H9 (cell line): Measurements from ENCODE around the gene TIPRL. TPM values are rescaled to one million over a fixed set of nuclear protein-coding genes. Genes with fewer than 3 reads are reported as not detected.
"Not testable (repeated sequence)": the region's sequence is repeated elsewhere in the genome, so short reads cannot be mapped to it uniquely, and the experiment has no call there.

Experiments used
- DNase-seq: peaks from one replicate; pipeline ENCODE4 v3.0.0-alpha.2; 2017
- H2AFZ ChIP-seq: one replicate; pipeline ENCODE4 v1.6.1; 2013; ENCODE audit warnings: mild to moderate bottlenecking, low read length, control low read depth, moderate library complexity
- H2AK5ac ChIP-seq: 2 replicates; pipeline ENCODE4 v1.6.1; 2013; ENCODE audit warnings: low read length, control low read depth, mixed read lengths; ENCODE audit not compliant: insufficient read length
- H2BK120ac ChIP-seq: one replicate; pipeline ENCODE4 v1.6.1; 2013; ENCODE audit warnings: low read depth, mild to moderate bottlenecking, low read length, control low read depth, inconsistent platforms; ENCODE audit not compliant: poor library complexity, severe bottlenecking
- H2BK12ac ChIP-seq: 2 replicates; pipeline ENCODE4 v1.6.1; 2013; ENCODE audit warnings: low read length, control low read depth, mixed read lengths, low read depth; ENCODE audit not compliant: insufficient read length
- H2BK15ac ChIP-seq: 2 replicates; pipeline ENCODE4 v1.6.1; 2013; ENCODE audit warnings: low read depth, low read length, control low read depth
- H2BK20ac ChIP-seq: one replicate; pipeline ENCODE4 v1.6.1; 2013; ENCODE audit warnings: low read depth, mild to moderate bottlenecking, low read length, control low read depth, inconsistent platforms; ENCODE audit not compliant: poor library complexity, severe bottlenecking
- H2BK5ac ChIP-seq: 2 replicates; pipeline ENCODE4 v1.6.1; 2013; ENCODE audit warnings: low read length, control low read depth, mixed read lengths; ENCODE audit not compliant: insufficient read length
- H3K14ac ChIP-seq: 2 replicates; pipeline ENCODE4 v1.6.1; 2013; ENCODE audit warnings: low read length, control low read depth; ENCODE audit not compliant: insufficient read depth
- H3K18ac ChIP-seq: 2 replicates; pipeline ENCODE4 v1.6.1; 2013; ENCODE audit warnings: low read depth, mild to moderate bottlenecking, mixed read lengths, low read length, control low read depth; ENCODE audit not compliant: insufficient read length
- H3K23ac ChIP-seq: 2 replicates; pipeline ENCODE4 v1.6.1; 2013; ENCODE audit warnings: low read length, control low read depth, mixed read lengths, low read depth; ENCODE audit not compliant: insufficient read length
- H3K23me2 ChIP-seq: 2 replicates; pipeline ENCODE4 v1.6.1; 2013; ENCODE audit warnings: low read depth, mild to moderate bottlenecking, mixed read lengths, low read length, control low read depth; ENCODE audit not compliant: insufficient read length, poor library complexity, severe bottlenecking
- H3K27ac ChIP-seq: 2 replicates; pipeline ENCODE4 v1.5.1; 2013; ENCODE audit warnings: low read length, control low read depth, mixed read lengths, low read depth; ENCODE audit not compliant: insufficient read length
- H3K27me3 ChIP-seq: 2 replicates; pipeline ENCODE4 v1.6.1; 2013; ENCODE audit warnings: low read length, control low read depth, inconsistent platforms; ENCODE audit not compliant: insufficient read depth
- H3K4ac ChIP-seq: 2 replicates; pipeline ENCODE4 v1.6.1; 2013; ENCODE audit warnings: low read depth, mild to moderate bottlenecking, control low read depth, inconsistent platforms, low read length, moderate library complexity
- H3K4me1 ChIP-seq: 2 replicates; pipeline ENCODE4 v1.6.1; 2013; ENCODE audit warnings: low read length, control low read depth, inconsistent platforms; ENCODE audit not compliant: insufficient read depth
- H3K4me2 ChIP-seq: 2 replicates; pipeline ENCODE4 v1.6.1; 2013; ENCODE audit warnings: low read length, control low read depth, mixed read lengths; ENCODE audit not compliant: insufficient read length, insufficient read depth
- H3K56ac ChIP-seq: 2 replicates; pipeline ENCODE4 v1.6.1; 2013; ENCODE audit warnings: low read depth, mild to moderate bottlenecking, mixed read lengths, low read length, control low read depth; ENCODE audit not compliant: insufficient read length
- H3K79me1 ChIP-seq: 2 replicates; pipeline ENCODE4 v1.6.1; 2013; ENCODE audit warnings: low read depth, mild to moderate bottlenecking, moderate library complexity, low read length, control low read depth, inconsistent platforms; ENCODE audit not compliant: insufficient read depth, poor library complexity, severe bottlenecking
- H3K79me2 ChIP-seq: 2 replicates; pipeline ENCODE4 v1.6.1; 2013; ENCODE audit warnings: low read length, control low read depth, inconsistent platforms; ENCODE audit not compliant: insufficient read depth
- H3K9ac ChIP-seq: 2 replicates; pipeline ENCODE4 v1.6.1; 2013; ENCODE audit warnings: low read length, control low read depth, mixed read lengths; ENCODE audit not compliant: insufficient read length; ENCODE audit errors: extremely low read depth
- H3K9me3 ChIP-seq: one replicate; pipeline ENCODE4 v1.6.1; 2013; ENCODE audit warnings: low read depth, low read length, inconsistent platforms; ENCODE audit not compliant: control insufficient read depth
- H3T11ph ChIP-seq: one replicate; pipeline ENCODE4 v1.6.1; 2013; ENCODE audit warnings: mild to moderate bottlenecking, low read length, control low read depth, inconsistent platforms
- H4K20me1 ChIP-seq: one replicate; pipeline ENCODE4 v1.6.1; 2013; ENCODE audit not compliant: control insufficient read depth, insufficient read length, insufficient read depth
- H4K5ac ChIP-seq: 2 replicates; pipeline ENCODE4 v1.6.1; 2013; ENCODE audit warnings: low read depth, mild to moderate bottlenecking, mixed read lengths, low read length, control low read depth; ENCODE audit not compliant: insufficient read length
- H4K8ac ChIP-seq: replicated peaks from 2 replicates; pipeline ENCODE4 v1.6.1; 2013; ENCODE audit warnings: low read length, control low read depth, mixed read lengths, low read depth; ENCODE audit not compliant: insufficient read length
- H4K91ac ChIP-seq: 2 replicates; pipeline ENCODE4 v1.6.1; 2013; ENCODE audit warnings: low read depth, mild to moderate bottlenecking, moderate library complexity, mixed read lengths, low read length, control low read depth; ENCODE audit not compliant: insufficient read length
- H3K27ac Mint-ChIP-seq, 3 experiments: 2 replicates in 2 of 3; 3 replicates in 1 of 3; pipeline ENCODE4 v1.8.0; 2020 to 2021; ENCODE audit warnings: mixed read lengths in 3 of 3, mild to moderate bottlenecking in 1 of 3, moderate library complexity in 1 of 3
- H3K27me3 Mint-ChIP-seq: 2 replicates; pipeline ENCODE4 v1.8.0; 2021; ENCODE audit warnings: low read depth, mild to moderate bottlenecking, moderate library complexity, mixed read lengths
- H3K36me3 Mint-ChIP-seq, 3 experiments: 2 replicates in 2 of 3; 3 replicates in 1 of 3; pipeline ENCODE4 v1.8.0; 2020 to 2021; ENCODE audit warnings: low read depth in 3 of 3, mixed read lengths in 3 of 3; ENCODE audit not compliant: insufficient read depth in 1 of 3
- H3K4me1 Mint-ChIP-seq, 2 experiments: 2 replicates each; pipeline ENCODE4 v1.8.0; 2020; ENCODE audit warnings: mixed read lengths in 2 of 2
- H3K4me3 Mint-ChIP-seq, 2 experiments: 2 replicates in 1 of 2; 3 replicates in 1 of 2; pipeline ENCODE4 v1.8.0; 2020 to 2021; ENCODE audit warnings: mild to moderate bottlenecking in 2 of 2, mixed read lengths in 2 of 2, moderate library complexity in 1 of 2
- H3K9me3 Mint-ChIP-seq, 2 experiments: 2 replicates in 1 of 2; 3 replicates in 1 of 2; pipeline ENCODE4 v1.8.0; 2020; ENCODE audit warnings: mild to moderate bottlenecking in 2 of 2, mixed read lengths in 2 of 2, moderate library complexity in 1 of 2
- CTCF ChIP-seq: fragments of 200-600 bp; sonication (generic); conservative IDR thresholded peaks from 3 replicates; pipeline ENCODE4 v1.8.0; 2021; ENCODE audit warnings: antibody characterized with exemption, mild to moderate bottlenecking
- WGBS: extraction: QIAGEN DNeasy Blood & Tissue Kit; methylation state at CpG from one replicate; pipeline ENCODE4 v1.1.7; 2013; ENCODE audit warnings: missing lambda C conversion rate, low lambda C conversion rate, mixed read lengths; ENCODE audit not compliant: insufficient read length; ENCODE audit errors: extremely low coverage; 5-methylcytosine and 5-hydroxymethylcytosine counted together
- total RNA-seq: library from RNA; stranded (reverse); gene quantifications from 2 replicates; pipeline ENCODE4 v1.2.1, GENCODE V29; 2021

The TIPRL gene
- total RNA-seq, 1 experiment from 2014 or later, result 24.4 TPM

- H2AFZ ChIP-seq, result no peak overlapping the region
- no peaks in the 10 kb centered on the region for H3K36me3 Mint-ChIP-seq
- H3K4ac ChIP-seq, result no peak overlapping the region
- H3K4me1 ChIP-seq, result no peaks in the 10 kb centered on the region
- no peak overlapping the region for H3T11ph ChIP-seq
- no peak overlapping the region for H3K14ac ChIP-seq
- no peaks in the 10 kb centered on the region for H3K27me3 Mint-ChIP-seq
- H2BK20ac ChIP-seq, result no peak overlapping the region
- no peak overlapping the region for H3K4me2 ChIP-seq
- 0 out of 4 replicates have a peak, but pooled peaks cover 0 to 2% of the 10 kb centered on the region in 2 experiments for H3K4me1 Mint-ChIP-seq
- H2BK5ac ChIP-seq, result no peak overlapping the region
- no peaks in the 10 kb centered on the region for H3K9me3 ChIP-seq
- no peak for DNase-seq
- H3K23ac ChIP-seq, result no peak overlapping the region
- no peak for TF ChIP-seq CTCF
- no CpG with 5 or more reads among the region's 4 CpGs for WGBS
- H3K27me3 ChIP-seq, result no peaks in the 10 kb centered on the region
- H3K79me2 ChIP-seq, result no peaks in the 10 kb centered on the region
- H3K27ac Mint-ChIP-seq, result no peak overlapping the region
- no peak overlapping the region for H4K91ac ChIP-seq
- no peak overlapping the region for H3K9ac ChIP-seq
- no peak overlapping the region for H3K56ac ChIP-seq
- no peak overlapping the region for H3K27ac ChIP-seq
- peaks cover 0 to 3% of the 10 kb centered on the region in 2 experiments; a peak in 2 of 5 replicates for H3K9me3 Mint-ChIP-seq
- H3K4me3 Mint-ChIP-seq, result no peak overlapping the region
- H2BK15ac ChIP-seq, result no peak overlapping the region
- no peaks in the 10 kb centered on the region for H3K79me1 ChIP-seq
- no peak overlapping the region for H3K18ac ChIP-seq
- H2BK12ac ChIP-seq, result no peak overlapping the region
- H3K23me2 ChIP-seq, result no peaks in the 10 kb centered on the region
- H2BK120ac ChIP-seq, result no peak overlapping the region
- no peak overlapping the region for H4K8ac ChIP-seq
- H4K5ac ChIP-seq, result no peak overlapping the region
- no peaks in the 10 kb centered on the region for H4K20me1 ChIP-seq
- no peak overlapping the region for H2AK5ac ChIP-seq
These were observed 26.8 kb upstream of the TIPRL start for GRCh38 chr1:168151935-168152334.

DNA sequence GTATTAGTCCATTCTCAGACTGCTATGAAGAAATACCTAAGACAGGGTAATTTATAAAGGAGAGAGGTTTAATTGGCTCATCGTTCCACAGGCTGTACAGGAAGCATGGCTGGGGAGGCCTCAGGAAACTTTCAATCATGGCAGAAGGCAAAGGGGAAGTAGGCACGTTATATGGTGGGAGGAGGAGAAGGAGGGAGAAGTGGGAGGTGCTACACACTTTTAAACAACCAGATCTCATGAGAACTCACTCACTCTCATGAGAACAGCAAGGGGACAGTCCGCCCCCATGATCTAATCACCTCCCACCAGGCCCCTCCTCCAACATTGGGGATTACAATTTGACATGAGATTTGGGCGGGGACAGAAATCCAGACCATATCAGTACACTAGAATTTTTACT is 24.1 kb upstream of the TIPRL start:
- H4K8ac ChIP-seq, H2BK5ac ChIP-seq: not testable (repeated sequence)

More for the DNA sequence above, 24.1 kb upstream of the TIPRL start:
- not testable (repeated sequence) for DNase-seq, H3K27me3 Mint-ChIP-seq, H2BK15ac ChIP-seq, H4K91ac ChIP-seq, H3K14ac ChIP-seq, H3K4ac ChIP-seq, H3K79me2 ChIP-seq, H3K27ac ChIP-seq, H3K4me2 ChIP-seq, H3K9ac ChIP-seq, H3K27me3 ChIP-seq, H3K56ac ChIP-seq, H3K79me1 ChIP-seq, H3K23ac ChIP-seq, H3T11ph ChIP-seq, H3K9me3 ChIP-seq, H3K18ac ChIP-seq, H4K20me1 ChIP-seq, H3K23me2 ChIP-seq, H2BK20ac ChIP-seq, H3K4me1 ChIP-seq, H2AFZ ChIP-seq, H2BK120ac ChIP-seq, H3K4me3 Mint-ChIP-seq, H3K4me1 Mint-ChIP-seq, H4K5ac ChIP-seq, H2BK12ac ChIP-seq, H3K27ac Mint-ChIP-seq, H3K36me3 Mint-ChIP-seq, H2AK5ac ChIP-seq
- no CpG with 5 or more reads among the region's 4 CpGs for WGBS
- H3K9me3 Mint-ChIP-seq, result peaks cover 11 to 16% of the 10 kb centered on the region in 2 experiments
